ENCODE measurements around the gene GPR107.

Gene GPR107

DNA sequence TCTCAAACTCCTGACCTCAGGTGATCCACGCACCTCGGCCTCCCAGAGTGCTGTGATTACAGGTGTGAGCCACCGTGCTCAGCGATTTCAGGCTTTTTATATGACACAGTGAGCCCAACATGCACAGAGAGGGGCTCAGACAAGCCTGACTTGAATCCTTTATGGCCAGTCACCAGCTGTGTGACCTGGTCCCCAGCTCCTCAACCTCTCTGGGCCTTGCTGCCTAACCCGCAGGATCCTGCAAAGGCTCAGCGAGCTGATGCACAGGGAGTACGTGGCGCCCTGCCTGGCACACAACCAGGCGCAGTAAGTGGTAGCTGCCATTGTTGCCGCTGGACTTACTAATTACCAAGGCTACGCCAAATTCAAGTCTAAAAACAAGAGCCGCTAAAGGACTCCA lies 101.9 kb downstream of the GPR107 start:
- in situ Hi-C loops (cut with MboI; ENCODE audit: low sequenced_read_pairs): no loop called here

DNA sequence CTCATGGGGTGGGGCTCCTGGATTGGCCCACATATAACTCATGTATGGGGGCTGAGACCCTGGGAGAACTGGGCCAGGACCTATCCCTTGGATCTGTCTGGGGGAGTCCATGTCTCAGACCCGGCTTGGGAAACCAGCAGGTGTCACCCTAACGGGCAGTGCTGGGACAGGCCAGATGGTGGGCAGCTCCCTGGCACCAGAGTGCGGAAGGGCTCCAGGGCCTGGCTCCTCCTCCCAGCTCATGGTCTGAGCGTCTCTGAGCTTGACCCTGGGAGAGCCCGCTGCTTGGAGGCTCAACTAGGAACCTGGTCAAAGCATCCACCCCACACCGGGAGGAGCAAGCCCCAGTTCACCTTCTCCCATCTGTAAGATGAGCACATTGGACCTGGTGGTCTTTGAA lies 103.0 kb downstream of the GPR107 start:
- in situ Hi-C loops (cut with MboI; ENCODE audit: low sequenced_read_pairs): no loop called here

DNA sequence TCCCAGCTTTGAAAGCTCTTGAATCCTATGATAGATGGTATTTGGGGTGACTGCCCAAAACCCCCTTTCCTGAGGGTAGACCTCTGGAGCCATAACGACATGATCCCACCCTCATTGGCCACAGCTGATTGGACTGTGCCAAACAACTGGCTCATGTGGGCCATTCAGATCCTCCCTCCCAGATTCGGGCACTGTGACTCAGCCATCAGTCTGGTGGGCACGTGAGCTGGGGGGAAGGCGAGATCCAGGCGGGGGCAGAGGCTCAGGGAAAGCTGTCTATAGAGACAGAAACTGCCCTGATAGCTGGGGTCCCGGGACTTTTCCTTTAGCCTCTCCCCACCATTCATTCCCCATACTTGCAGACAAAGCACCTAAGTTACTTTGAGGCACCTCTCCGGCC lies 103.4 kb downstream of the GPR107 start:
- in situ Hi-C loops (cut with MboI; ENCODE audit: low sequenced_read_pairs): no loop called here

DNA sequence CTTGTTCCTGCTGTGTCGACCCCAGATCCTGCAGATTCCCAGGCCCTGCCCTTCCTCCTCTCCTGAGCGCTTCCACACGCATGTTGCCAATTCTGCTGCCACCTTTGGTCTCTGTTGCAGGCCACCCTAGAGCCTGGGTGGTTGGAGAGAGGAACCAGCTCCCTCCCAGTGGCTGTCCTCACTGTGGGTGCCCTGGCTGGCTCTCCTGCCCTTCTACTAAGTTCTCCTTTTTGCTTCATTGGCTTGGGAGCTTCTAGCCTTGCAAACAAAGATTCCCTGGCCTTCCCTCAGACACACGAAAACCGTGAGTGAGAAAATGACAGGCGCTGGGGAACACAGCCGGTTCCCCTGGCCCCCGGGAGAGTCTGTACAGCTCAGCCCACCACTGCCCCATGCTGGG lies 104.3 kb downstream of the GPR107 start:
- in situ Hi-C loops (cut with MboI; ENCODE audit: low sequenced_read_pairs): no loop called here

DNA sequence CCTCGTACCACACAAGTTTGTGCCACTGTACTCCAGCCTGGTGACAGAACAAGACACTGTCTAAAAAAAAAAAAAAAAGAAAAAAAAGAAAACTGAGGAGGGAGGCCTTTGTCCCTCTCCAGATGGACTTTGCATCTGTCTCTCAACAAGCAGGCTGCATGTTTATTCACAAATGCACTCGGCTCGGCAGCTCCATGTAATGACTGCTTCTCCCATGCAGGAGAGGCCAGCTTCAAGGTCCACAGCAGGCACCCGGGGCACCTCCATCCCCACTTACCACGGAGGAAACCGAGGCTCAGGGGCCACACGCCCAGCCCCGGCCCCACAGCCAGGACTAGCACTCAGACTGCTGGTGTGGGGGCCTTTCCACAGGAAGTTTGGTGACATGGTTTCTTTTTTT lies 105.4 kb downstream of the GPR107 start:
- in situ Hi-C loops (cut with MboI; ENCODE audit: low sequenced_read_pairs): no loop called here

DNA sequence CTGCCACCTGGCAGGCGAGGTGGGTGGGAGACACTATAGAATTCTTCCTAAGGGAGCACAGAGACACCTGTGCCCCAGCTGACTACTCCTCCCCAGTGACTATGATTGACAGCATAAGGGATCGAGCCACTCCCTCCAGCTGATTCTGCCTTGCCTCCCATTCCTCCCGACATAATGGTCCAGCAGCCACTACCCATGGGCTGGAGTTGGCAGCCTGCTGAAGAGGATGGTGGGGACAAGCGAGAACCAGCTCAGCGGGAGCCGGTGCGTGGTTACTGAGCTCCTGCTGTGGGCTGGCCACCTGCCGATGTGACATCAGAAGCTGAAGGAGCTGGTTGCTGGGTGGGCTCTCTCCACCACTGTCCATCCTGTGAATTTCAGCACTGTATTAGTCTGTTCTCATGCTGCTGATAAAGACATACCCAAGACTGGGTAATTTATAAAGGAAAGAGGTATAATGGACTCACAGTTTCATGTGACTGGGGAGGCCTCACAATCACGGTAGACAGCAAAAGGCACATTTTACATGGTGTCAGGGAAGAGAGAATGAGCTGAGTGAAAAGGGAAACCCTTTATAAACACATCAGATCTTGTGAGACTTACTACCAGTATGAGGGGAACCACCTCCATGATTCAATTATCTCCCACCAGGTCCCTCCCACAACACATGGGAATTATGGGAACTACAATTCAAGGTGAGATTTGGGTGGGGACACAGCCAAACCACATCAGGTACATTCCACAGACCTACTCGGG lies 106.4 kb downstream of the GPR107 start:
- in situ Hi-C loops (cut with MboI; ENCODE audit: low sequenced_read_pairs): no loop called here

DNA sequence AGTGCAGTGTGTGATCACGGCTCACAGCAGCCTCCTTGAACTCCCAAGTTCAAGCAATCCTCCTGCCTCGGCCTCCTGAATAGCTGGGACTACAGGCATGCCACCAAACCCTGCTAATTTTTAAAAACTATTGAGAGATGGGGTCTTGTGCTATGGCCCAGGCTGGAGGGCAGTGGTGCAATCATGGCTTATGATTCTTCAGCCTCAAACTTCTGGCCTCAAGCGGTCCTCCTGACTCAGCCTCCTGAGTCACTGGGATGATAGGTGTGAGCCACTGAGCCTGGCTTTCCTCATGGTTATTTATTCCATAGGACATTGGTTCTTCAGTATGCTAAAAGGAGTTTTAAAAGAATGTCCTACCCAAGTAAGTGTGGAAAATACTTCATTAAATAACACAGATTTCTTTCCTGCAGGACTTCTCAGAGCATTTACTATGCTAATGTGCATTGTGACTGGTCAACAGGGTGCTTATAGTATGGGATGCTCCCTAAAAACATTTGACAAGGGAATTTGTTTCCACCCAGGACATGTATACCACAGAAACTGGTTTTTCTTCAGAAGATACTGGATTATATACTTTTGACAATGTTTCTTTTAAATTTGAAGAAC lies 107.3 kb downstream of the GPR107 start:
- in situ Hi-C loops (cut with MboI; ENCODE audit: low sequenced_read_pairs): no loop called here

DNA sequence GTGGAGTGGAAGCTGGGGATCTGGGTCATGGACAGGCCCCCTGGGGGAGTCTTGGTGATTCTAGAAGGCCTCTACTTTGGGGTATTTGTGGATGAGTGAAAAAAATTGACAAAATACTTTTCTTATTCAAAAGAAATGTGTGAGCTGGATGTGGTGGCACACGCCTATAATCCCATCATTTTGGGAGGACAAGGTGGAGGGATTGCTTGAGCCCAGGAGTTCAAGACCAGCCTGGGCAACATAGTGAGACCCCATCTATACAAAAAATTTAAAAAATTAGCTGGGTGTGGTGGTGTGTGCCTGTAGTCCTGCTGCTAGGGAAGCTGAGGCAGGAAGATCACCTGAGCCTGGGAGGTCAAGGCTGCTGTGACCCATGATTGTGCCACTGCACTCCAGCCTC lies 111.9 kb downstream of the GPR107 start:
- in situ Hi-C loops (cut with MboI; ENCODE audit: low sequenced_read_pairs): no loop called here

DNA sequence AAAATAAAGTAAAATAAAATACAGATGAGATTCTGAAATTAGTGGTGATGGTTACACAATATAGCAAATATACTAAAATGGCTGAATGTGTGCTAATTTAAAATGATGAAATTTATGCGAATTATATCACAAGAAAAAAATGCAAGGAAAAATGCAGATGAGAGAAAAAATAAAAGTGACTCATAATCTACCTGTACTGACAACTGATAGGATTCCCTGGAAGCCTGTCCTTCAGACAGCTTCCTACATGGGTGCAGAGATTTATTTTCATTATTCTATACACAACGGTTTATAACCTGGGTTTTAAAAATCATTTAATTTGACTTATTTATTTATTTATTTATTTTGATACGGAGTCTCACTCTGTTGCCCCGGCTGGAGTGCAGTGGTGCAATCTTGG lies 112.7 kb downstream of the GPR107 start:
- in situ Hi-C loops (cut with MboI; ENCODE audit: low sequenced_read_pairs): no loop called here

DNA sequence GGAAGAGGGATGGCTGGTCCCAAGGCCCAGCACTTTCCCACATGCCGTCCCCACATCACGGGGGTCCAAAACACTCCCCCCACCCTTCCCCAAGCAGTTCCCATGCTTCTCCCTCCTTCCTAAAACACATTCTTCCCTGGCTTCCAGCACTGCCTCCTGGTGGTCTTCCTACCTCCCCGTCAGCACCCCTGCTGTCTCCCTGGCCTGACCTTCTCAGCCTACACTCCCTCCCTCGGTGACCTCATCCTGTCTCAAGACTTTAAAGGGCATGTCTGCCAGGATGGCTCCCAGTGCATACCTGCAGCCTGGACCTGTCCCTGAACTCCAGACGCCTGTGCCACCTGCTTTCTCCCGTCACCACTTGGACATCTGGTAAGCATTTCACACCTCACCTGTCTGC lies 114.2 kb downstream of the GPR107 start:
- in situ Hi-C loops (cut with MboI; ENCODE audit: low sequenced_read_pairs): no loop called here

DNA sequence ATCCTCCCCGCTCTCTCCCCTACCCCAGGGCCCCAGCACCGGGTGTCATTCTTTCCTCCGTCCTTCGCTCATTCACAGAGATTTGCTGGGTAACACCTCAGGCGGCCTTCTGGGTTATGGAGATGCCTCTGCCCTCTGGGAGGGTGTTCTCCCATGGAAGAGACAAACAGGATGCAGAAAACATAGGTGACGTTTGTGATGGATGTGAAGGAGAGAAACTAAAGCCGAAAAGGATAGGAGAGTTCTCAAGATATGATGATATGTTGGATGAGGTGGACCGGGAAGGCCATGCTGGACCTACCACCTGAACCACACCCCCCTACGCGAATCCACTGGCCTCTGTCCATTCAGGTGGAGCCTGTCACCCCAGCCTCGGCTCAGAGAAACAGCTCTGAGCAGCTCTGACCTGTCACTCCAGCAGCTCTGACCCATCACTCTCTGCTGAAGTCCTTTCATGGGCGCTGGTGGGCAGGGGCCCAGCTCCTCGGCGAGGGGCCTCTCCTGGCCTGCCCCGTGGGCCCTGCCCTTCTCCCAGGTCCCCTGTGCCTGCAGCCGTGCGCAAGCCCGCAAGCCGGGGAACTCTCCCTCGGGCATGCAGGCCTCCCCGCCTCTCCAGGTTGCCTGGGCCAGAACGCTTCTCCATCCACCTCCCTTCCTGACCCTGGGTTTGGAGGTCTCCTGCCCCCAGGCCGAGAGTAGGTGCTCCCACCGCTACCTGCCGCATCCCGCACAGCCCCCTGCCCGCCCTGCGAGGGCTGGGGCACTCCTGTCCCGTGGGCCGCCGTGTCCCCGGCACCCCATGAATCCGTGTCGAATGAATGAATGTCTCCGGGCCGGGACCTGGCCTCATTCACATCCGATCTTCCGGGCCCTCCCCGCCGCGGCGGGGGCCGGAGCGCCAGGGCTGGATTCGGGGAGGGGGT lies 117.8 kb downstream of the GPR107 start:
- in situ Hi-C loops (cut with MboI; ENCODE audit: low sequenced_read_pairs): no loop called here

DNA sequence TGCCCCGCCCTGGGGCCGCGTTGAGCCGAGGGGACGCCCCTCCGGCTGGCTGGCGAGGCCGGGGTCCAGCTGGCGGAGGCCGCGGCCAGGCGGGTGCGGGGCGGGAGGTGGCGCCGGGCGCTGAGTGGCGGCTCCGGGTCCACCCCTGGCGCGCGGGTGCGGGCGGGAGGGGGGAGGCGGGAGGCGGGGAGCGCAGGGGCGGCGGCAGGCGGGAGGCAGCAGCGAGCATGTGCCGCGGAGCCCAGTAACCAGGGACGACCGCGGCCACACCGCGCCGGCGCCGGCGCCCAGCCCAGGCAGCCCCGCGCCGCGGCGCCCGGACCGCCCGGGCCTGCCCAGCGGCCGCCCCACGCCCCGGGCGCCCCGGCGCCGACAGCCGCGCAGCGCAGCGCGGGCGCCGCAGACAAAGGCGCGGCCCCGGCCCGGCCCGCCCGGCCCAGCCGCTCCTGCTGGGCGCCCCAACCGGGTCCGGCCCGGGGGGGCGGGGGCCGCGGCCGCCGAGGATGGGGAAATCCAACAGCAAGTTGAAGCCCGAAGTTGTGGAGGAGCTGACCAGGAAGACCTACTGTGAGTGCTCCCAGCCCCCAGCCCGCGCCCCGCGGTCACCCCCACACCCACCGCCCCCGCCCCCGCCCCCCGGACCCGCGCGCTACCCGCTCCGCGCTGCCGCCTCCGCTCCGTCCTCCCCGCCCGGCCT lies 118.6 kb downstream of the GPR107 start, which contains the start of gene NCS1:
TSS of gene NCS1 (plus strand) at position 244 of the 697 bp plus-strand sequence. CDS start at position 504, 260 bp downstream.
- in situ Hi-C loops (cut with MboI; ENCODE audit: low sequenced_read_pairs): no loop called here

DNA sequence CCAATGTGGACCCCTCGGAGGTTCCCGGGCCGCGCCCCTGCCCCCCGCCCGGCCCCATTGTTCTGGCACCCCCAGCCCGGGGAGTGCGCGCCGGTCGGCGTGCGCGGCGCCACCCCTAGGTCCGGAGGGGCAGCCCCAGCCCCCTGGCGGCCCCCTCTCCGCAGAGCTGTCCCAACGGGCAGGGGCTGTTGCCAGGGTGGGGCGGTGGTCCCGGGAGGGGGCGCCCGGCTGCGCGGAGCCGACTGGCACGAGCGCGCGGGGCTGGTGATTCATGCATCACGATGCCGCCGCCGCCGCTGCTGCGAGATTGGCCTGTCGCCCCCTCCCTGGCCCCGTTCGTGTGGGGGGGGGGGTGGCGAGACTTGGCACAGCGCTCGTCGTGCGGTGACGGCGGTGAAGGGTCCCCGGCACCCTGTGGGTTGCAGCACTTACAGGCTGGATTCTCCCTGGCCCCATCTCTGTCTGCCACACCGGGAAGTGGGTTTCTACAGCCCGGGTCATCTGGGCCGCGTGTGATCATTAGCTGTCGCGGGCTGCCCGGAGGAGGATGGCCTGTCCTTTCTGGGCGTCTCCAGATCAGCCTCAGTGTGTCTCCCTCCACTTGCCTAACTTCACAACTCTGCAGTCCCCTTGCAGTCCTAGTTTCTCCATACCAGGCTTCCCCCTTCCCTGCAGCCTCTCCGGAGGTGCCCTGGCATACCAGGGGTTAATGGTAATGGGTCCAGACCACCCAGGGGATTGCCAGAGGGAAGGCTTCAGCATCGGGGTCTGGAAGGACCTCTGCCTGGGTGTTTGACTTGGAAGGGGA lies 119.4 kb downstream of the GPR107 start:
- in situ Hi-C loops (cut with MboI; ENCODE audit: low sequenced_read_pairs): no loop called here

DNA sequence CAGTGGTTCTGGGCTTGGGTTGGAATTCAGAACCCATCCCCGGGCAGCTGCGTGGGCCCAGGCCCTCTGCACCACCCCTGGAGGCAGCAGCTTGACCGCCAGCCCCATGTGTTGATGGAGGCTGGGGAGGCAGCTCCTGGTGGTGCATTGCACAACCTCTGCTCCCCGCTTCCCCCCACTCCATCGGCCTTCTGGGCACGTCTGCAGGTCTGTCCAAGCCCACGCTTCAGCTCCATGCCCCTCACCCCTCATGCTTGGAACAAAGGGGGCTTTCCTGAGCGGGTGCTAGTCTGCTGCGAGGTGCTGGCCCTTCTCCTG lies 119.9 kb downstream of the GPR107 start:
- in situ Hi-C loops (cut with MboI; ENCODE audit: low sequenced_read_pairs): no loop called here

DNA sequence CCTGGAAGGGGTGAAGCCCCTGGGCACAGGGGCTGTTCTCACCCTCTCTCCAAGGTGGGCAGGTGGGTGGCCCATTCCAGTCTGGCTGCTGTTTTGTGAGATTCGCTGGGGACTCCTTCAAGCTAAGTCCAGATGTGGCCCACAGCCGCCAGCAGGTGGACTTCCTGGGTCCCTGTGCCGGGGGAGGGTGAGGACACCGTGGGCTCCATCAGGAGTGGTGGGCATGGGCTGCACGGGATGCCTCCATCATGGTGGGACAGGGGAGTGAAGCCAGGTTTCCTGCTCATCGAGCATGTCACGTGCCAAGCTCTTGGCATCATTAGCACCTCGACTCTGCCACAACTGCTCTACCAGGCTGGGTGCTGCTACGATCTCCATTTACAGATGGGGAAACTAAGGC lies 120.3 kb downstream of the GPR107 start:
- in situ Hi-C loops (cut with MboI; ENCODE audit: low sequenced_read_pairs): no loop called here

DNA sequence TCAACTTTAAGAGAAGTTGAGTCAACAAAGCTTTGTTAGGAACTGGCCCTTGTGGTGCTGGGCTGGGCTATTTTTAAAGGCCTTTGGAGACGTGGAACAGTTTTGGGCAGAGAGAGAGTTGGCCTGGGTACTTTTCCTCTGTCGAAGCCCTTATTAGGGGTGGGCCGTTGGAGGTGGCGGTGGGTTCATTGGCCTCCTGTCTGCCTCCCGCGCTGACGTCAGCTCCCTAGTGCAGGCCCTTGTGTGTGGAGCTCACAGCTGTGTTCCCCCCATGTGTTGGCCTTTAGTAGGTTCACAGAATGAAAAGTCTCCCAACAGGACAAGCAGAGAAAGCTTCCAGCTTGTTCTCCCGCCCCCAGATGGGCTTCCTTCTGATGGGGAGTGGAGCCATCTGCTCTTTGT lies 121.2 kb downstream of the GPR107 start:
- in situ Hi-C loops (cut with MboI; ENCODE audit: low sequenced_read_pairs): no loop called here

DNA sequence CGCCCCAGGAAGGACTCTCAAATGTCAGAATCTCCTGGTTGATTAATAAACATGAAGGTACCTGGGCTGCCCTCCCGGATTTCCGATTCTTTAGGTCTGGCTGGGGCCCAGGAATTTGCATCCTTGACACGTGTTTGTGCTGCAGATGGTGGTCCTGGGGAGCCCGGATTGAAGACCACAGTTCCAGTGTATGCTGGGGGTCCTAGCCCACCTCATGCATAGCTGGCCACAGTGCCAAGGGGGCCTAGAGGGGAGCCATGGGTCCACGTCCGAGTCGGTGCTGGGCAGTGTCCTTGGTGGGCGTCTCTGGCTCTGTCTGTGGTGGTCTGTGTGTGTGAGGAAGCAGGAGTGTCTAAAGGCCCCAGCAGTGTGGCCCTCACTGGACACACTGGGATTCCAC lies 121.6 kb downstream of the GPR107 start:
- in situ Hi-C loops (cut with MboI; ENCODE audit: low sequenced_read_pairs): no loop called here

DNA sequence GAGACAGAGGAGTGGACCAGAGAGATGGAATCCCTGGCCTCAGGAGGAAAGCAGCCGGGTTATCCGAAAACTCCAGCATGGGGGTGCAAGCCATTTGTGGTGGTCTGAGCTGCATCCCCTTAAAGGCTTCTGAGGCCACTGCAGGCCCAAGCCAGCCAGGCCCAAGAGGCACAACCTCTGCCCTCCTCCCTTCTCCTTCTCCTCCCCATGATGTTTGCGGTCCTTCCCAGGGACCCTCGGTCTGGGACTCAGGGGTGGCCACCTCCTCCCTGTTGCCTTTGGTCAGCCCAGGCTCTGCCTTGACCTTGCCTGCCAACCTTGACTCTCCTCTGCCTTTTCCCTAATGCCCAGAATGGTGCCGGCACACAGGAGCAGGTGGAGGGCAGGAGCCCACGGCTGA lies 123.1 kb downstream of the GPR107 start:
- in situ Hi-C loops (cut with MboI; ENCODE audit: low sequenced_read_pairs): no loop called here

DNA sequence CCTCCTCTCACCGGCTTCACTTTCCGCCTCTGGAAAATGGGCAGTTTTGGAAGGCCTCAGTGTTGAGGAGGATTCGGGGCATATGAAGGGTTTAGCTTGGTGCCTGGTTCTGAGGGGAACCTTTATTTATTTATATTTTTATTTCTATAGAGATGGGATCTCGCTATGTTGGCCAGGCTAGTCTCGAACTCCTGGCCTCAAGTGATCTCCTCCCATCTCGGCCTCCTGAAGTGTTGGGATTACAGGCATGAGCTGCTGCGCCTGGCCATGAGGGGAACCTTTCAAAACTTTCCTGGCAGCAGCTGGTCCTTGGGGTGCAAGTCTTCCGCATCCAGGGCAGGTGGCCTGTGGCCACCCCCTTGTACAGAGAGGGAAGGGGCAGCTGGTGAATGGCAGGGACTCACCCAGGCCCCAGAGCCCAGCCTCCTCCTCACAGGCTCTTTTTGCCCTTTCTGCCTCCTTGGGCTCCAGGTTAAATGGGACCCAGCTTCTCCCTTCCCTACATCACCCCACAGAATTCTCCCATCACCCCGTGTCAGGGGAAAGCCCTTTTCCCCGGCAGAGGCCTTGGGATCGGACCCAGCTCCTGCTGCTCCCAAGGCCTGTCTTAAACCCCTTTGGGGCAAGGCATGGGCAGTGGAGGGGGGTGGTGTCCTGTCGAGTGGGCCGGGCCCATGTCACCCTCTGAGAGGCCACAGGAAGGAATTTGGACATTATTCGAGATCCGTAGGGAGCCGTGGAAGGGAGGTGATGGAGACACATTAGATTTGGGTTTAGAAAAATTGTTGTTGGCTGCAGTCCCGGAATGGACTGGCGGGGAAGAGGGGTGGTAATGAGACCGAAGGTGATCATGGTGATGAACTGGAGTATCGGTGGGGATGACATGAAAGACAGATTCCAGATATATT lies 124.4 kb downstream of the GPR107 start:
- in situ Hi-C loops (cut with MboI; ENCODE audit: low sequenced_read_pairs): no loop called here
